Small intestine (tissue), 7 donors: ENCODE data around the gene CNN2. TPM values are rescaled to one million over a fixed set of nuclear protein-coding genes. Genes with fewer than 3 reads are reported as not detected.

Experiments
- DNase-seq, 2 donors: peaks; one replicate each; pipeline versions ENCODE4 v3.0.0 to v3.0.0-alpha.2; 2013
- FAIRE-seq: peaks from 2 replicates; lab custom pipeline; 2012; peaks lifted over from hg19 to GRCh38; lab: Jason Lieb, UNC
- H3K27ac ChIP-seq, 3 donors: one replicate each; pipeline ENCODE4 v1.5.1; 2013; ENCODE audit warnings: low read length in 2 of 3, mild to moderate bottlenecking in 2 of 3, control low read depth in 1 of 3, inconsistent platforms in 1 of 3, low read depth in 1 of 3, moderate library complexity in 1 of 3
- H3K27me3 ChIP-seq, 3 donors: one replicate each; pipeline ENCODE4 v1.6.1; 2013; ENCODE audit warnings: low read length in 3 of 3, inconsistent platforms in 1 of 3; ENCODE audit not compliant: control insufficient read depth in 3 of 3, insufficient read depth in 3 of 3
- H3K36me3 ChIP-seq, 3 donors: one replicate each; pipeline ENCODE4 v1.6.1; 2013; ENCODE audit warnings: low read length in 3 of 3, inconsistent platforms in 1 of 3, low read depth in 1 of 3, mild to moderate bottlenecking in 1 of 3, moderate library complexity in 1 of 3; ENCODE audit not compliant: control insufficient read depth in 3 of 3, insufficient read depth in 2 of 3
- H3K4me1 ChIP-seq, 3 donors: one replicate each; pipeline ENCODE4 v1.6.1; 2013; ENCODE audit warnings: low read length in 2 of 3, inconsistent platforms in 1 of 3, low read depth in 1 of 3, mild to moderate bottlenecking in 1 of 3, moderate library complexity in 1 of 3; ENCODE audit not compliant: control insufficient read depth in 3 of 3, insufficient read depth in 2 of 3
- H3K4me3 ChIP-seq, 3 donors: one replicate each; pipeline ENCODE4 v1.5.1; 2013; ENCODE audit warnings: low read length in 3 of 3, control low read depth in 1 of 3, inconsistent platforms in 1 of 3, low read depth in 1 of 3, mild to moderate bottlenecking in 1 of 3, moderate library complexity in 1 of 3
- H3K9me3 ChIP-seq, 2 donors: one replicate each; pipeline ENCODE4 v1.6.1; 2013; ENCODE audit warnings: low read depth in 1 of 2, low read length in 1 of 2; ENCODE audit not compliant: control insufficient read depth in 2 of 2, insufficient read depth in 1 of 2
- WGBS, 3 donors: extraction: QIAGEN DNeasy Blood & Tissue Kit; methylation state at CpG; one replicate each; pipeline ENCODE4 v1.1.7; 2013; 5-methylcytosine and 5-hydroxymethylcytosine counted together
- polyA plus RNA-seq, 4 donors: library from polyadenylated mRNA; stranded (reverse) in 3 of 4; unstranded in 1 of 4; fragments of 200-250 nt in 3 of 4; fragments of 120-200 nt in 1 of 4; gene quantifications; one replicate each; pipeline versions ENCODE4 v1.2.1 to v1.2.3, GENCODE V29; 2013
- donor health status: healthy with polysubstance abuse.
- donor health status: control.
- donor health status: control.
- donor health status: Bipolar disorder and iron deficiency.
- donor health status: healthy.

CNN2 gene
- polyA plus RNA-seq, 4 donors: 14.5 to 34.4 (median 22.6) TPM

GRCh38 chr19:1064661-1065605 lies 38.5 kb downstream of the CNN2 start:
- Histone ChIP-seq H3K27me3 (peaks cover 0 to 65% (median 2%) of the 10 kb centered on the region in 3 donors), H3K36me3 (no peaks in the 10 kb centered on the region), H3K27ac (no peak overlapping the region), H3K4me1 (peaks cover 0 to 24% (median 0%) of the 10 kb centered on the region in 3 donors), H3K9me3 (peaks cover 0 to 10% of the 10 kb centered on the region in 2 donors), H3K4me3 (no peak overlapping the region)
- WGBS, 3 donors: 9 to 11% (median 10%) methylated on average over 53 to 60 of the region's 60 CpGs
- DNase-seq (peak; percentile 72 to 82), FAIRE-seq (no peak)

- WGBS, 3 donors: 21 to 51% (median 32%) methylated on average over 17 of the region's 17 CpGs
- peaks cover 0 to 24% (median 0%) of the 10 kb centered on the region in 3 donors for H3K4me1 ChIP-seq
Observed at GRCh38 chr19:1065606-1066109, 39.2 kb downstream of the CNN2 start.

GRCh38 chr19:1066251-1066747 lies 39.9 kb downstream of the CNN2 start:
- Histone ChIP-seq H3K27ac (no peak overlapping the region), H3K4me1 (peaks cover 0 to 24% (median 0%) of the 10 kb centered on the region in 3 donors), H3K9me3 (peaks cover 0 to 10% of the 10 kb centered on the region in 2 donors), H3K27me3 (peaks cover 2 to 77% (median 5%) of the 10 kb centered on the region in 3 donors), H3K36me3 (no peaks in the 10 kb centered on the region), H3K4me3 (peak overlapping the region in 1 of 3 donors; percentile 38)
- 25 to 41% (median 33%) methylated on average over 17 of the region's 17 CpGs for WGBS, 3 donors
- DNase-seq (no peak), FAIRE-seq (no peak)

More at GRCh38 chr19:1065606-1066109, 39.2 kb downstream of the CNN2 start:
- no peak for FAIRE-seq
- H3K27ac ChIP-seq: no peak overlapping the region
- DNase-seq: peak; percentile 61 to 81
- H3K4me3 ChIP-seq: no peak overlapping the region
- peaks cover 0 to 73% (median 2%) of the 10 kb centered on the region in 3 donors for H3K27me3 ChIP-seq
- peaks cover 0 to 10% of the 10 kb centered on the region in 2 donors for H3K9me3 ChIP-seq
- H3K36me3 ChIP-seq: no peaks in the 10 kb centered on the region

- FAIRE-seq (no peak), DNase-seq (peak in 1 of 2 donors; percentile 51)
- peaks cover 5 to 82% (median 5%) of the 10 kb centered on the region in 3 donors for H3K27me3 ChIP-seq
- H3K27ac ChIP-seq: peak within 1 kb of the TSS in 2 of 3 donors; percentile 66 to 83
- peaks cover 0 to 9% of the 10 kb centered on the region in 2 donors for H3K9me3 ChIP-seq
- 2 to 5% (median 3%) methylated on average over 47 to 61 of the region's 61 CpGs for WGBS, 3 donors
- no peaks in the 10 kb centered on the region for H3K36me3 ChIP-seq
- H3K4me1 ChIP-seq: peaks cover 0 to 24% (median 0%) of the 10 kb centered on the region in 3 donors
- H3K4me3 ChIP-seq: peak within 1 kb of the TSS; percentile 21 to 60 (median 38)
Observed at GRCh38 chr19:1066748-1067340, 40.4 kb downstream of the CNN2 start, which contains the start of gene ARHGAP45. Gene ARHGAP45, plus strand, starts transcription at chr19:1067167. Its CDS starts 239 bp downstream, at chr19:1067406.

- no peaks in the 10 kb centered on the region for H3K36me3 ChIP-seq
- H3K27me3 ChIP-seq: peaks cover 5 to 88% (median 5%) of the 10 kb centered on the region in 3 donors
- no peak for FAIRE-seq
- H3K27ac ChIP-seq: peak overlapping the region in 2 of 3 donors; percentile 66 to 83
- 3 to 4% (median 3%) methylated on average over 32 to 38 of the region's 38 CpGs for WGBS, 3 donors
- H3K4me3 ChIP-seq: peak overlapping the region; percentile 21 to 60 (median 38)
- no peak for DNase-seq
- peaks cover 0 to 24% (median 0%) of the 10 kb centered on the region in 3 donors for H3K4me1 ChIP-seq
- H3K9me3 ChIP-seq: peaks cover 0 to 11% of the 10 kb centered on the region in 2 donors
Observed at GRCh38 chr19:1067341-1067957, 41.0 kb downstream of the CNN2 start.

- DNase-seq (no peak), FAIRE-seq (no peak)
- peak overlapping the region in 2 of 3 donors; percentile 18 to 83 for H3K27ac ChIP-seq
- 48 to 67% (median 54%) methylated on average over 37 to 45 of the region's 45 CpGs for WGBS, 3 donors
- H3K4me3 ChIP-seq: peak overlapping the region; percentile 21 to 60 (median 38)
- peaks cover 0 to 6% of the 10 kb centered on the region in 2 donors for H3K9me3 ChIP-seq
- peaks cover 5 to 93% (median 5%) of the 10 kb centered on the region in 3 donors for H3K27me3 ChIP-seq
- no peaks in the 10 kb centered on the region for H3K36me3 ChIP-seq
- peaks cover 0 to 24% (median 0%) of the 10 kb centered on the region in 3 donors for H3K4me1 ChIP-seq
Observed at GRCh38 chr19:1068009-1069001, 41.9 kb downstream of the CNN2 start.
